DOHH2 (cell line): Measurements from ENCODE around the gene ZNF765.
"Not testable (repeated sequence)": the region's sequence is repeated elsewhere in the genome, so short reads cannot be mapped to it uniquely, and the experiment has no call there.

ENCODE experiments used
- EZH2phosphoT487 ChIP-seq: fragments of 200-600 bp; sonication (generic); IDR thresholded peaks from 2 replicates; pipeline ENCODE4 v1.6.1; 2017; ENCODE audit warnings: borderline replicate concordance, mild to moderate bottlenecking, antibody characterized with exemption, low read length, moderate library complexity, mixed read lengths
- TF ChIP-seq, protein P1 (sequence below): fragments of 200-600 bp; sonication (generic); IDR thresholded peaks from one replicate; pipeline ENCODE4 v1.5.1; 2014; ENCODE audit warnings: antibody characterized with exemption, mild to moderate bottlenecking, low read depth, low read length; ENCODE audit not compliant: poor library complexity, severe bottlenecking

DNA sequence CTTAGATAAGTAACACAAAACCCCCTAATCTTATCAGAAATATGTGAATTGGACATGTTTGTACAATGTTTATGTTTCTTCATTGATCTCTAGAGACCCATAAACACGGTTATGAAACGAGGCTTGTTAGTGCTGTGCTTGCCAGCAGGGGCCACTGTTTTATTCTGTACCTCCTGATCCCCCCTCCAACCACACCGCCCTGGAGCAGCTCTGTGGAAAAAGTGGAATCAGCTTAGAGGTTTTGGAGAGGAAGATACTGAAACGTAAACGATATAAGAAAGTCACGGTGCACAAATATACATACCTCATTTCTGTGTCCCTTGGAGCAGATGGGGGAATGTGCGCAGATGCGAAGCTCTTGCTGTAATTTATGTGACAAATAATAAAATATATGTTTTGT is 28.7 kb downstream of the ZNF765 start:
- TF ChIP-seq, protein P1, sequence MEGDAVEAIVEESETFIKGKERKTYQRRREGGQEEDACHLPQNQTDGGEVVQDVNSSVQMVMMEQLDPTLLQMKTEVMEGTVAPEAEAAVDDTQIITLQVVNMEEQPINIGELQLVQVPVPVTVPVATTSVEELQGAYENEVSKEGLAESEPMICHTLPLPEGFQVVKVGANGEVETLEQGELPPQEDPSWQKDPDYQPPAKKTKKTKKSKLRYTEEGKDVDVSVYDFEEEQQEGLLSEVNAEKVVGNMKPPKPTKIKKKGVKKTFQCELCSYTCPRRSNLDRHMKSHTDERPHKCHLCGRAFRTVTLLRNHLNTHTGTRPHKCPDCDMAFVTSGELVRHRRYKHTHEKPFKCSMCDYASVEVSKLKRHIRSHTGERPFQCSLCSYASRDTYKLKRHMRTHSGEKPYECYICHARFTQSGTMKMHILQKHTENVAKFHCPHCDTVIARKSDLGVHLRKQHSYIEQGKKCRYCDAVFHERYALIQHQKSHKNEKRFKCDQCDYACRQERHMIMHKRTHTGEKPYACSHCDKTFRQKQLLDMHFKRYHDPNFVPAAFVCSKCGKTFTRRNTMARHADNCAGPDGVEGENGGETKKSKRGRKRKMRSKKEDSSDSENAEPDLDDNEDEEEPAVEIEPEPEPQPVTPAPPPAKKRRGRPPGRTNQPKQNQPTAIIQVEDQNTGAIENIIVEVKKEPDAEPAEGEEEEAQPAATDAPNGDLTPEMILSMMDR: not testable (repeated sequence)
- not testable (repeated sequence) for TF ChIP-seq EZH2phosphoT487
